Choroid plexus epithelial cell (primary cell): ENCODE results near the gene TTC39B.

ENCODE experiments used
- DNase-seq: peaks from one replicate; pipeline ENCODE4 v3.0.0-alpha.2; 2010; ENCODE audit warnings: low read depth
- H3K4me3 ChIP-seq: 2 replicates; pipeline ENCODE4 v1.5.1; 2011; ENCODE audit warnings: low read depth, mild to moderate bottlenecking, control low read depth, low read length, moderate library complexity
- CTCF ChIP-seq: conservative IDR thresholded peaks from 2 replicates; pipeline ENCODE4 v1.5.1; 2011; ENCODE audit warnings: low read depth, mild to moderate bottlenecking, control low read depth, inconsistent platforms, low read length, moderate library complexity

Gene TTC39B

GRCh38 chr9:15293084-15293483, 13.9 kb downstream of the TTC39B start:
- TF ChIP-seq CTCF, result no peak

DNA sequence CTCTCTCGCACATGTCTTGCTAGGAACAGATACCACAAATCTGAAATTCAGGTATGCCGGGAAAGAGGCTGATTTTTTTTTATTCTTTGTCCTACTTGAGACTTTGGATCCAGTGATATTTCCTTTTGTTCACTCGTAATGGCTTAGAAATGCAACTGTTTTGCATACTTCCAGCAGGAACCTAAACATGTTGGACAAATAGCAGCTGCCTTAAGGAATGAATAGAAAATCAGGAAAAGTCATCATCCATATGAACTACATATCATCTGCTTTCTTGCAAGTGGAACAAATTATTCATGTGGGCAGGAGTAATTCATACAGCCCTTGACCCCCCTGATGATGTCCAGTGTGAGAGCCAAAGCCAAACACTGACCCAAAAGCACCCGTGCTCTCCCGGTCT, 17.4 kb downstream of the TTC39B start:
- TF ChIP-seq CTCF, result no peak
- DNase-seq, result no peak

More at GRCh38 chr9:15293084-15293483, 13.9 kb downstream of the TTC39B start:
- no peak overlapping the region for H3K4me3 ChIP-seq
- no peak for DNase-seq

GRCh38 chr9:15287309-15287708, 19.7 kb downstream of the TTC39B start:
- no peak for TF ChIP-seq CTCF
- H3K4me3 ChIP-seq, result no peak overlapping the region
- DNase-seq, result no peak

More for the DNA sequence above, 17.4 kb downstream of the TTC39B start:
- no peak overlapping the region for H3K4me3 ChIP-seq

GRCh38 chr9:15286161-15286821, 20.7 kb downstream of the TTC39B start:
- TF ChIP-seq CTCF, result no peak
- DNase-seq, result no peak
- no peak overlapping the region for H3K4me3 ChIP-seq

DNA sequence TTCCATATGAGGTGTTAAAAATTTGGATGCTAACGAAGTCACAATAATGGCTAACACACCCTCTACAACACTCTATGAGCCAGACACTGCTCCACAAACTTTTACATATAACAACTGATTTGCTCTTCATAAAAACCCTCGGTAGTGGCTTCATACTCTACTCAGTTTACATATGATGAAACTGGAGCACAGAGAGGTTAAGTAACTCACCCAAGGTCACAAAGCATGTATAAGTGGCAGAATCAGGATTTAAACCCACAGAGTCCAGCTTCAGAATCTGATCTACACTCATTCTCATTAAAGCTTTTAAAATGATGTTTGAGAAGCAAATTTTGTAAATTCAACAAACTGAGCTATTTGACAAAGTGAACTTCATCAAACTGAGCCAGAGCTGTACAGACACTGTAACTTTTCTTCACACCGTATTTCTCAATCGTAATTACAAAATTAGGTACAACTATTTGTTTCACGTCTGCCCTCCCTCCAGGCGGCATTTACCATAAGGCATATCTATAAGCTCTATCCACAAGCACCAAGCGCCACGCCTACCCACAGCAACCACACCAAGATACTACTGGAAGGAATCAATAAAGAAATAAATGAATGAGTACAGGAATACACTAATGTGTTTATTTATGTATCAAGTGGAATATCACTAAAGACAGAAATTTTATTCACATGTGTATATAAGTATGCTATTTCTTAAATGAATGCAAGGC, 24.3 kb downstream of the TTC39B start:
- TF ChIP-seq CTCF, result no peak
- no peak for DNase-seq
- H3K4me3 ChIP-seq, result no peak overlapping the region

DNA sequence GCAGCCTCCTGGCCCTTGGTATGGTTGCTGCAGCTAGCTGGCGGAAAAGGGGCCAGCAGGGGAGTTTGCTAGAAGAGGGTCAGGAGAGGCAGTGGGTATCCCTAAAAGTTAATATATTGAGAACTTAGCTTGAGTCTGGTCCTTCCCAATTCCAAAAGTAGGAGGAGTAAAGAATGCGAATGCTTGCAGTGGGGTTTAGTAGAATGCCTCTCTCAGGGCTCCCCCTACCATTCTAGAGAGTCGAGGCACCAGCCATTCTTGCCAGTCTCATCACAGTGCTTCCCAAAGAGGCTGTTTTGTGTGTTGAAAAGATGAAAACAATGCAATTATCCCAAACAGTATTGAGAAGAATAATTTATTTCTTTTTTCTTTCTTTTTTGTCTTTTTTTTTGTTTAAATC, 26.4 kb downstream of the TTC39B start:
- H3K4me3 ChIP-seq, result no peak overlapping the region
- no peak for DNase-seq
- TF ChIP-seq CTCF, result no peak

- no peak for DNase-seq
- H3K4me3 ChIP-seq, result no peak overlapping the region
- TF ChIP-seq CTCF, result no peak
Observed at GRCh38 chr9:15278839-15279238, 28.2 kb downstream of the TTC39B start.
